ENCODE measurements around the gene SLC35F3.

GRCh38 chr1:234241941-234242490 lies 337.5 kb downstream of the SLC35F3 start:
- TF ChIP-seq RAD21 (IDR thresholded peaks at IDR 0.05; ENCODE audit: low read length), result no peak
- TF ChIP-seq GABPA (IDR thresholded peaks at IDR 0.05; ENCODE audit: low read depth), result no peak
- TF ChIP-seq, protein P1, sequence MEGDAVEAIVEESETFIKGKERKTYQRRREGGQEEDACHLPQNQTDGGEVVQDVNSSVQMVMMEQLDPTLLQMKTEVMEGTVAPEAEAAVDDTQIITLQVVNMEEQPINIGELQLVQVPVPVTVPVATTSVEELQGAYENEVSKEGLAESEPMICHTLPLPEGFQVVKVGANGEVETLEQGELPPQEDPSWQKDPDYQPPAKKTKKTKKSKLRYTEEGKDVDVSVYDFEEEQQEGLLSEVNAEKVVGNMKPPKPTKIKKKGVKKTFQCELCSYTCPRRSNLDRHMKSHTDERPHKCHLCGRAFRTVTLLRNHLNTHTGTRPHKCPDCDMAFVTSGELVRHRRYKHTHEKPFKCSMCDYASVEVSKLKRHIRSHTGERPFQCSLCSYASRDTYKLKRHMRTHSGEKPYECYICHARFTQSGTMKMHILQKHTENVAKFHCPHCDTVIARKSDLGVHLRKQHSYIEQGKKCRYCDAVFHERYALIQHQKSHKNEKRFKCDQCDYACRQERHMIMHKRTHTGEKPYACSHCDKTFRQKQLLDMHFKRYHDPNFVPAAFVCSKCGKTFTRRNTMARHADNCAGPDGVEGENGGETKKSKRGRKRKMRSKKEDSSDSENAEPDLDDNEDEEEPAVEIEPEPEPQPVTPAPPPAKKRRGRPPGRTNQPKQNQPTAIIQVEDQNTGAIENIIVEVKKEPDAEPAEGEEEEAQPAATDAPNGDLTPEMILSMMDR (IDR thresholded peaks at IDR 0.05), result no peak
- no peak for TF ChIP-seq POLR2AphosphoS5 (IDR thresholded peaks at IDR 0.05; ENCODE audit: low read depth, low read length)
- TF ChIP-seq JUND (IDR thresholded peaks at IDR 0.05), result no peak
- no peak for TF ChIP-seq EP300 (IDR thresholded peaks at IDR 0.05; ENCODE audit: borderline replicate concordance in 1 of 2, low read depth in 1 of 2, low read length in 1 of 2)
- no peak for TF ChIP-seq YY1 (IDR thresholded peaks at IDR 0.05; ENCODE audit: low read depth)
- TF ChIP-seq TCF12 (IDR thresholded peaks at IDR 0.05), result no peak
- TF ChIP-seq USF2 (IDR thresholded peaks at IDR 0.05; ENCODE audit: borderline replicate concordance, low read depth, low read length), result no peak
- no peak for TF ChIP-seq MAX (IDR thresholded peaks at IDR 0.05; ENCODE audit: low read depth)
- no peak for TF ChIP-seq ELF1 (IDR thresholded peaks at IDR 0.05)
- TF ChIP-seq SIN3A (IDR thresholded peaks at IDR 0.05; ENCODE audit: borderline replicate concordance, low read depth, low read length), result no peak

Measured in SK-N-SH (cell line).